PC-3 (cell line): ENCODE results near the gene ADAMTSL1.

ENCODE experiments used
- EZH2phosphoT487 ChIP-seq: fragments of 300-600 bp; sonication (generic); IDR thresholded peaks from 2 replicates; pipeline ENCODE4 v1.6.1; 2018; ENCODE audit warnings: mild to moderate bottlenecking, antibody characterized with exemption, low read length, borderline replicate concordance
- TF ChIP-seq, protein P1 (sequence below): fragments of 300-600 bp; sonication (generic); conservative IDR thresholded peaks from 2 replicates; pipeline ENCODE4 v1.5.1; 2017; ENCODE audit warnings: antibody characterized with exemption, low read depth, mild to moderate bottlenecking, low read length

DNA sequence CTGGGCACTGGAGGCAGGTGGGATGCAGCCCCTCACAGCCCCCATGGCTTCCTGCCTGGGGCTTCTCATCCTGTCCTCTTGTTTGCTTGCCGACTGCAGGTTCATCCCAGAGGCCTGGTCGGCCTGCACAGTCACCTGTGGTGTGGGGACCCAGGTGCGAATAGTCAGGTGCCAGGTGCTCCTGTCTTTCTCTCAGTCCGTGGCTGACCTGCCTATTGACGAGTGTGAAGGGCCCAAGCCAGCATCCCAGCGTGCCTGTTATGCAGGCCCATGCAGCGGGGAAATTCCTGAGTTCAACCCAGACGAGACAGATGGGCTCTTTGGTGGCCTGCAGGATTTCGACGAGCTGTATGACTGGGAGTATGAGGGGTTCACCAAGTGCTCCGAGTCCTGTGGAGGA lies 232.7 kb downstream of the ADAMTSL1 start:
- no peak for TF ChIP-seq EZH2phosphoT487
- TF ChIP-seq, protein P1, sequence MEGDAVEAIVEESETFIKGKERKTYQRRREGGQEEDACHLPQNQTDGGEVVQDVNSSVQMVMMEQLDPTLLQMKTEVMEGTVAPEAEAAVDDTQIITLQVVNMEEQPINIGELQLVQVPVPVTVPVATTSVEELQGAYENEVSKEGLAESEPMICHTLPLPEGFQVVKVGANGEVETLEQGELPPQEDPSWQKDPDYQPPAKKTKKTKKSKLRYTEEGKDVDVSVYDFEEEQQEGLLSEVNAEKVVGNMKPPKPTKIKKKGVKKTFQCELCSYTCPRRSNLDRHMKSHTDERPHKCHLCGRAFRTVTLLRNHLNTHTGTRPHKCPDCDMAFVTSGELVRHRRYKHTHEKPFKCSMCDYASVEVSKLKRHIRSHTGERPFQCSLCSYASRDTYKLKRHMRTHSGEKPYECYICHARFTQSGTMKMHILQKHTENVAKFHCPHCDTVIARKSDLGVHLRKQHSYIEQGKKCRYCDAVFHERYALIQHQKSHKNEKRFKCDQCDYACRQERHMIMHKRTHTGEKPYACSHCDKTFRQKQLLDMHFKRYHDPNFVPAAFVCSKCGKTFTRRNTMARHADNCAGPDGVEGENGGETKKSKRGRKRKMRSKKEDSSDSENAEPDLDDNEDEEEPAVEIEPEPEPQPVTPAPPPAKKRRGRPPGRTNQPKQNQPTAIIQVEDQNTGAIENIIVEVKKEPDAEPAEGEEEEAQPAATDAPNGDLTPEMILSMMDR, result no peak
